A549 (cell line): ENCODE data around the gene GPRC5A. TPM values are rescaled to one million over a fixed set of nuclear protein-coding genes. Genes with fewer than 3 reads are reported as not detected.

Experiments
- ATAC-seq, 2 experiments: fragments of 200-7000 bp in 1 of 2; fragments of >200 bp in 1 of 2; cut with Nextera tagmentation in 1 of 2; cut with Tn5 transposase in 1 of 2; 3 replicates each; pipeline versions ENCODE4 v1.8.0 to v1.9.1; 2018 to 2020; ENCODE audit warnings: mild to moderate bottlenecking in 1 of 2, moderate library complexity in 1 of 2
- CTCF ChIA-PET: fragments of 300-600 bp; sonication (Branson Sonifier 250); formaldehyde crosslinking; extraction: SDS; loops from one replicate; lab custom pipeline; 2021; ENCODE audit warnings: antibody characterized with exemption, inconsistent platforms; lab: Yijun Ruan, JAX
- POLR2A ChIA-PET: fragments of 350-600 bp; formaldehyde crosslinking; extraction: SDS; loops from one replicate; lab custom pipeline; 2021; ENCODE audit warnings: antibody characterized with exemption, inconsistent platforms; lab: Yijun Ruan, JAX
- DNase-seq, 2 experiments: peaks; one replicate each; pipeline versions ENCODE4 v3.0.0 to v3.0.0-alpha.2; 2011 to 2016; ENCODE audit warnings: low read depth in 1 of 2, low spot score in 1 of 2
- FAIRE-seq: peaks from 2 replicates; lab custom pipeline; 2011; peaks lifted over from hg19 to GRCh38; lab: Jason Lieb, UNC
- H3K27ac ChIP-seq, 2 experiments: fragments of >200 bp; sonication (Bioruptor Twin); formaldehyde crosslinking; 3 replicates each; pipeline ENCODE4 v1.5.1; 2016 to 2017
- H3K4me1 ChIP-seq: fragments of >200 bp; sonication (Bioruptor Twin); formaldehyde crosslinking; 3 replicates; pipeline ENCODE4 v1.6.1; 2016
- H3K4me2 ChIP-seq: fragments of >200 bp; sonication (Bioruptor Twin); formaldehyde crosslinking; 3 replicates; pipeline ENCODE4 v1.6.1; 2016
- H3K4me3 ChIP-seq: fragments of >200 bp; sonication (Bioruptor Twin); formaldehyde crosslinking; 3 replicates; pipeline ENCODE4 v1.5.1; 2016
- H3K9me3 ChIP-seq: fragments of >200 bp; sonication (Bioruptor Twin); formaldehyde crosslinking; 3 replicates; pipeline ENCODE4 v1.6.1; 2016
- BHLHE40 ChIP-seq: IDR thresholded peaks from 2 replicates; pipeline ENCODE4 v1.6.1; 2012; ENCODE audit warnings: low read depth, low read length, inconsistent platforms
- EHMT2 ChIP-seq: fragments of 200-600 bp; sonication (generic); IDR thresholded peaks from 2 replicates; pipeline ENCODE4 v1.6.1; 2016; ENCODE audit warnings: antibody characterized with exemption, low read depth, mild to moderate bottlenecking, moderate library complexity
- HEYL ChIP-seq: fragments of 250-450 bp; sonication (Bioruptor Pico); IDR thresholded peaks from 2 replicates; pipeline ENCODE4 v1.8.0; 2021; ENCODE audit warnings: mild to moderate bottlenecking, moderate library complexity
- JUN ChIP-seq, 2 experiments: fragments of >200 bp; sonication (Bioruptor Twin); formaldehyde crosslinking; IDR thresholded peaks; 2 replicates in 1 of 2; 3 replicates in 1 of 2; pipeline ENCODE4 v1.6.1; 2016 to 2017
- KDM1A ChIP-seq: fragments of 200-600 bp; sonication (generic); IDR thresholded peaks from 2 replicates; pipeline ENCODE4 v1.6.1; 2016; ENCODE audit warnings: low read depth, mild to moderate bottlenecking
- KDM5A ChIP-seq: fragments of 200-600 bp; sonication (generic); IDR thresholded peaks from 2 replicates; pipeline ENCODE4 v1.6.1; 2016; ENCODE audit warnings: antibody characterized with exemption, mild to moderate bottlenecking
- MAZ ChIP-seq: fragments of 150-350 bp; IDR thresholded peaks from 2 replicates; pipeline ENCODE4 v1.6.1; 2014; ENCODE audit warnings: antibody characterized with exemption, low read depth, low read length, borderline replicate concordance
- NPAS2 ChIP-seq: fragments of 250-450 bp; sonication (Bioruptor Pico); IDR thresholded peaks from 2 replicates; pipeline ENCODE4 v1.8.0; 2022; ENCODE audit warnings: mild to moderate bottlenecking, moderate library complexity, borderline replicate concordance
- NR3C1 ChIP-seq: fragments of >200 bp; sonication (Bioruptor Twin); formaldehyde crosslinking; IDR thresholded peaks from 3 replicates; pipeline ENCODE4 v1.6.1; 2017
- PHF8 ChIP-seq: fragments of 200-600 bp; sonication (generic); IDR thresholded peaks from 2 replicates; pipeline ENCODE4 v1.6.1; 2016; ENCODE audit warnings: low read depth, mild to moderate bottlenecking, antibody characterized with exemption, moderate library complexity, borderline replicate concordance
- POLR2A ChIP-seq: IDR thresholded peaks from 2 replicates; pipeline ENCODE4 v1.6.1; 2012; ENCODE audit warnings: mild to moderate bottlenecking, low read length
- RARB ChIP-seq: fragments of 250-450 bp; sonication (Bioruptor Pico); IDR thresholded peaks from 2 replicates; pipeline ENCODE4 v1.8.0; 2021; ENCODE audit warnings: mild to moderate bottlenecking, moderate library complexity
- RCOR1 ChIP-seq: fragments of 150-350 bp; IDR thresholded peaks from 2 replicates; pipeline ENCODE4 v1.6.1; 2014; ENCODE audit warnings: antibody characterized with exemption, low read length, low read depth
- RFX5 ChIP-seq: fragments of 450-650 bp; IDR thresholded peaks from 2 replicates; pipeline ENCODE4 v1.7.1; 2014; ENCODE audit warnings: antibody characterized with exemption, mild to moderate bottlenecking, moderate library complexity
- RNF2 ChIP-seq: fragments of 200-600 bp; sonication (generic); IDR thresholded peaks from 2 replicates; pipeline ENCODE4 v1.6.1; 2016; ENCODE audit warnings: low read depth, mild to moderate bottlenecking, antibody characterized with exemption, moderate library complexity, borderline replicate concordance
- SREBF2 ChIP-seq: fragments of 450-650 bp; IDR thresholded peaks from 2 replicates; pipeline ENCODE4 v1.6.1; 2014; ENCODE audit warnings: mild to moderate bottlenecking, moderate library complexity
- ZC3H11A ChIP-seq: fragments of 450-650 bp; IDR thresholded peaks from 2 replicates; pipeline ENCODE4 v1.6.1; 2014; ENCODE audit warnings: antibody characterized with exemption, mild to moderate bottlenecking
- WGBS: methylation state at CpG from one replicate; pipeline ENCODE4 v1.1.6; 2017; ENCODE audit errors: missing lambda C conversion rate; 5-methylcytosine and 5-hydroxymethylcytosine counted together
- polyA plus RNA-seq, 4 experiments: library from polyadenylated mRNA; depleted of rRNA in 3 of 4; stranded (reverse); fragments of >200 nt; fragmentation: RNase III in 1 of 4; extraction: RNeasy Plus Mini Kit Qiagen cat#74134 plus additional on column Dnase treatment in 1 of 4; gene quantifications; 2 replicates in 3 of 4; 3 replicates in 1 of 4; pipeline ENCODE4 v1.2.3, GENCODE V29; 2011 to 2017
- TF ChIP-seq, protein P1 (sequence below): fragments of >200 bp; sonication (Bioruptor Twin); formaldehyde crosslinking; IDR thresholded peaks from 3 replicates; pipeline ENCODE4 v1.6.1; 2016
- TF ChIP-seq, protein P2 (sequence below): IDR thresholded peaks from 2 replicates; pipeline ENCODE4 v1.6.1; 2012
- TF ChIP-seq, protein P3 (sequence below): fragments of 200-600 bp; sonication (generic); IDR thresholded peaks from 2 replicates; pipeline ENCODE4 v1.6.1; 2016; ENCODE audit warnings: antibody characterized with exemption, mild to moderate bottlenecking, moderate library complexity
- TF ChIP-seq, protein P4 (sequence below): fragments of >200 bp; sonication (Bioruptor Twin); formaldehyde crosslinking; IDR thresholded peaks from 2 replicates; pipeline ENCODE4 v1.6.1; 2016
- TF ChIP-seq, protein P5 (sequence below): fragments of 150-350 bp; IDR thresholded peaks from 2 replicates; pipeline ENCODE4 v1.6.1; 2014; ENCODE audit warnings: low read depth, mild to moderate bottlenecking, low read length
- TF ChIP-seq, protein P6 (sequence below): IDR thresholded peaks from 2 replicates; pipeline ENCODE4 v1.6.1; 2012

Gene GPRC5A
- polyA plus RNA-seq, 2 of the 4 experiments (the other 2 are of a cell fraction), result 173 to 296 TPM

DNA sequence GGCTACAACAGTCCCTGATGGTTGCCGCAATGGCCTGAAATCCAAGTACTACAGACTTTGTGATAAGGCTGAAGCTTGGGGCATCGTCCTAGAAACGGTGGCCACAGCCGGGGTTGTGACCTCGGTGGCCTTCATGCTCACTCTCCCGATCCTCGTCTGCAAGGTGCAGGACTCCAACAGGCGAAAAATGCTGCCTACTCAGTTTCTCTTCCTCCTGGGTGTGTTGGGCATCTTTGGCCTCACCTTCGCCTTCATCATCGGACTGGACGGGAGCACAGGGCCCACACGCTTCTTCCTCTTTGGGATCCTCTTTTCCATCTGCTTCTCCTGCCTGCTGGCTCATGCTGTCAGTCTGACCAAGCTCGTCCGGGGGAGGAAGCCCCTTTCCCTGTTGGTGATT lies 16.9 kb downstream of the GPRC5A start (continued):
- TF ChIP-seq, protein P1, sequence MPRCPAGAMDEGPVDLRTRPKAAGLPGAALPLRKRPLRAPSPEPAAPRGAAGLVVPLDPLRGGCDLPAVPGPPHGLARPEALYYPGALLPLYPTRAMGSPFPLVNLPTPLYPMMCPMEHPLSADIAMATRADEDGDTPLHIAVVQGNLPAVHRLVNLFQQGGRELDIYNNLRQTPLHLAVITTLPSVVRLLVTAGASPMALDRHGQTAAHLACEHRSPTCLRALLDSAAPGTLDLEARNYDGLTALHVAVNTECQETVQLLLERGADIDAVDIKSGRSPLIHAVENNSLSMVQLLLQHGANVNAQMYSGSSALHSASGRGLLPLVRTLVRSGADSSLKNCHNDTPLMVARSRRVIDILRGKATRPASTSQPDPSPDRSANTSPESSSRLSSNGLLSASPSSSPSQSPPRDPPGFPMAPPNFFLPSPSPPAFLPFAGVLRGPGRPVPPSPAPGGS, result no peak
- TF ChIP-seq MAZ, result no peak
- TF ChIP-seq, protein P2, sequence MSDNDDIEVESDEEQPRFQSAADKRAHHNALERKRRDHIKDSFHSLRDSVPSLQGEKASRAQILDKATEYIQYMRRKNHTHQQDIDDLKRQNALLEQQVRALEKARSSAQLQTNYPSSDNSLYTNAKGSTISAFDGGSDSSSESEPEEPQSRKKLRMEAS, result no peak

DNA sequence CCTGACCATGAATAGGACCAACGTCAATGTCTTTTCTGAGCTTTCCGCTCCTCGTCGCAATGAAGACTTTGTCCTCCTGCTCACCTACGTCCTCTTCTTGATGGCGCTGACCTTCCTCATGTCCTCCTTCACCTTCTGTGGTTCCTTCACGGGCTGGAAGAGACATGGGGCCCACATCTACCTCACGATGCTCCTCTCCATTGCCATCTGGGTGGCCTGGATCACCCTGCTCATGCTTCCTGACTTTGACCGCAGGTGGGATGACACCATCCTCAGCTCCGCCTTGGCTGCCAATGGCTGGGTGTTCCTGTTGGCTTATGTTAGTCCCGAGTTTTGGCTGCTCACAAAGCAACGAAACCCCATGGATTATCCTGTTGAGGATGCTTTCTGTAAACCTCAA lies 17.3 kb downstream of the GPRC5A start:
- Histone ChIP-seq H3K27ac (peak overlapping the region in 1 of 2 experiments; percentile 60; a peak in 1 of 6 replicates), H3K4me1 (peaks cover 58% of the 10 kb centered on the region), H3K4me2 (peak overlapping the region; percentile 7; the same call in 1 of the 3 replicates), H3K9me3 (no peaks in the 10 kb centered on the region), H3K4me3 (no peak overlapping the region)
- FAIRE-seq (no peak), ATAC-seq (peak in 1 of 2 experiments; percentile 1; a peak in 1 of 6 replicates), DNase-seq (peak in 1 of 2 experiments; percentile 29)
- ChIA-PET POLR2A (no interaction called here), CTCF (interaction anchor here (0.6 to 7.3 kb wide), 10 partner anchors 8 to 293 kb away, joined by 3 to 51 read pairs (median 4); partner anchors contain the start of gene GPRC5A)
- WGBS, result 90% methylated on average over 12 of the region's 12 CpGs
- TF ChIP-seq POLR2A (no peak), RCOR1 (no peak), BHLHE40 (no peak), SREBF2 (no peak), RNF2 (no peak), KDM1A (no peak), ZC3H11A (no peak), EHMT2 (no peak), RARB (CRISPR knock-in tag) (no peak), PHF8 (no peak), HEYL (CRISPR knock-in tag) (no peak), KDM5A (no peak), JUN (IDR thresholded peaks at IDR 0.05) (no peak), RFX5 (no peak), NR3C1 (no peak), NPAS2 (CRISPR knock-in tag) (no peak)
- TF ChIP-seq, protein P3, sequence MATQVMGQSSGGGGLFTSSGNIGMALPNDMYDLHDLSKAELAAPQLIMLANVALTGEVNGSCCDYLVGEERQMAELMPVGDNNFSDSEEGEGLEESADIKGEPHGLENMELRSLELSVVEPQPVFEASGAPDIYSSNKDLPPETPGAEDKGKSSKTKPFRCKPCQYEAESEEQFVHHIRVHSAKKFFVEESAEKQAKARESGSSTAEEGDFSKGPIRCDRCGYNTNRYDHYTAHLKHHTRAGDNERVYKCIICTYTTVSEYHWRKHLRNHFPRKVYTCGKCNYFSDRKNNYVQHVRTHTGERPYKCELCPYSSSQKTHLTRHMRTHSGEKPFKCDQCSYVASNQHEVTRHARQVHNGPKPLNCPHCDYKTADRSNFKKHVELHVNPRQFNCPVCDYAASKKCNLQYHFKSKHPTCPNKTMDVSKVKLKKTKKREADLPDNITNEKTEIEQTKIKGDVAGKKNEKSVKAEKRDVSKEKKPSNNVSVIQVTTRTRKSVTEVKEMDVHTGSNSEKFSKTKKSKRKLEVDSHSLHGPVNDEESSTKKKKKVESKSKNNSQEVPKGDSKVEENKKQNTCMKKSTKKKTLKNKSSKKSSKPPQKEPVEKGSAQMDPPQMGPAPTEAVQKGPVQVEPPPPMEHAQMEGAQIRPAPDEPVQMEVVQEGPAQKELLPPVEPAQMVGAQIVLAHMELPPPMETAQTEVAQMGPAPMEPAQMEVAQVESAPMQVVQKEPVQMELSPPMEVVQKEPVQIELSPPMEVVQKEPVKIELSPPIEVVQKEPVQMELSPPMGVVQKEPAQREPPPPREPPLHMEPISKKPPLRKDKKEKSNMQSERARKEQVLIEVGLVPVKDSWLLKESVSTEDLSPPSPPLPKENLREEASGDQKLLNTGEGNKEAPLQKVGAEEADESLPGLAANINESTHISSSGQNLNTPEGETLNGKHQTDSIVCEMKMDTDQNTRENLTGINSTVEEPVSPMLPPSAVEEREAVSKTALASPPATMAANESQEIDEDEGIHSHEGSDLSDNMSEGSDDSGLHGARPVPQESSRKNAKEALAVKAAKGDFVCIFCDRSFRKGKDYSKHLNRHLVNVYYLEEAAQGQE, result no peak
- TF ChIP-seq, protein P4, sequence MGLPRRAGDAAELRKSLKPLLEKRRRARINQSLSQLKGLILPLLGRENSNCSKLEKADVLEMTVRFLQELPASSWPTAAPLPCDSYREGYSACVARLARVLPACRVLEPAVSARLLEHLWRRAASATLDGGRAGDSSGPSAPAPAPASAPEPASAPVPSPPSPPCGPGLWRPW, result no peak
- TF ChIP-seq, protein P5, sequence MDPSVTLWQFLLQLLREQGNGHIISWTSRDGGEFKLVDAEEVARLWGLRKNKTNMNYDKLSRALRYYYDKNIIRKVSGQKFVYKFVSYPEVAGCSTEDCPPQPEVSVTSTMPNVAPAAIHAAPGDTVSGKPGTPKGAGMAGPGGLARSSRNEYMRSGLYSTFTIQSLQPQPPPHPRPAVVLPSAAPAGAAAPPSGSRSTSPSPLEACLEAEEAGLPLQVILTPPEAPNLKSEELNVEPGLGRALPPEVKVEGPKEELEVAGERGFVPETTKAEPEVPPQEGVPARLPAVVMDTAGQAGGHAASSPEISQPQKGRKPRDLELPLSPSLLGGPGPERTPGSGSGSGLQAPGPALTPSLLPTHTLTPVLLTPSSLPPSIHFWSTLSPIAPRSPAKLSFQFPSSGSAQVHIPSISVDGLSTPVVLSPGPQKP, result no peak
- TF ChIP-seq, protein P6, sequence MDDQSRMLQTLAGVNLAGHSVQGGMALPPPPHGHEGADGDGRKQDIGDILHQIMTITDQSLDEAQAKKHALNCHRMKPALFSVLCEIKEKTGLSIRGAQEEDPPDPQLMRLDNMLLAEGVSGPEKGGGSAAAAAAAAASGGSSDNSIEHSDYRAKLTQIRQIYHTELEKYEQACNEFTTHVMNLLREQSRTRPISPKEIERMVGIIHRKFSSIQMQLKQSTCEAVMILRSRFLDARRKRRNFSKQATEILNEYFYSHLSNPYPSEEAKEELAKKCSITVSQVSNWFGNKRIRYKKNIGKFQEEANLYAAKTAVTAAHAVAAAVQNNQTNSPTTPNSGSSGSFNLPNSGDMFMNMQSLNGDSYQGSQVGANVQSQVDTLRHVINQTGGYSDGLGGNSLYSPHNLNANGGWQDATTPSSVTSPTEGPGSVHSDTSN, result no peak
